Esophagus muscularis mucosa (tissue), 4 donors: Measurements from ENCODE around the gene PNKP. TPM values are rescaled to one million over a fixed set of nuclear protein-coding genes. Genes with fewer than 3 reads are reported as not detected.

Experiments used
- DNase-seq: peaks from one replicate; pipeline ENCODE4 v3.0.0-alpha.2; 2017; ENCODE audit errors: extremely low spot score
- H3K27ac ChIP-seq, 4 donors: fragments of 200-600 bp; sonication (generic); replicated peaks in 1 of 4; 1 replicate in 3 of 4; 2 replicates in 1 of 4; pipeline ENCODE4 v1.5.1; 2016 to 2019; ENCODE audit warnings: mild to moderate bottlenecking in 1 of 4
- H3K27me3 ChIP-seq, 4 donors: fragments of 200-600 bp; sonication (generic); one replicate each; pipeline versions ENCODE4 v1.5.1 to v1.6.0; 2016 to 2019
- H3K36me3 ChIP-seq, 4 donors: fragments of 200-600 bp; sonication (generic); one replicate each; pipeline ENCODE4 v1.5.1; 2016 to 2019
- H3K4me1 ChIP-seq, 4 donors: fragments of 200-600 bp; sonication (generic); one replicate each; pipeline ENCODE4 v1.5.1; 2016 to 2019
- H3K4me3 ChIP-seq, 4 donors: fragments of 200-600 bp; sonication (generic); 1 replicate in 2 of 4; 2 replicates in 2 of 4; pipeline ENCODE4 v1.5.1; 2016 to 2019; ENCODE audit warnings: mild to moderate bottlenecking in 4 of 4, moderate library complexity in 1 of 4
- H3K9me3 ChIP-seq, 4 donors: fragments of 200-600 bp; sonication (generic); 1 replicate in 3 of 4; 2 replicates in 1 of 4; pipeline ENCODE4 v1.5.1; 2016 to 2019
- CTCF ChIP-seq, 3 experiments: fragments of 200-600 bp in 2 of 3; fragments of 450-650 bp in 1 of 3; sonication (generic) in 2 of 3; IDR thresholded peaks; one replicate each; pipeline ENCODE4 v1.5.1; 2017 to 2019; ENCODE audit warnings: antibody characterized with exemption in 3 of 3, mild to moderate bottlenecking in 2 of 3, moderate library complexity in 1 of 3
- EP300 ChIP-seq: sonication (generic); formaldehyde crosslinking; IDR thresholded peaks from one replicate; pipeline ENCODE4 v1.6.1; 2017; ENCODE audit warnings: antibody characterized with exemption
- POLR2A ChIP-seq: fragments of 450-650 bp; IDR thresholded peaks from one replicate; pipeline ENCODE4 v1.6.1; 2017; ENCODE audit warnings: antibody characterized with exemption, moderate library complexity, mild to moderate bottlenecking, low read depth
- POLR2AphosphoS5 ChIP-seq, 2 donors: sonication (generic); formaldehyde crosslinking; IDR thresholded peaks; one replicate each; pipeline ENCODE4 v1.6.1; 2017; ENCODE audit warnings: antibody characterized with exemption in 2 of 2
- WGBS: methylation state at CpG from one replicate; pipeline ENCODE4 v1.1.5; 2018; 5-methylcytosine and 5-hydroxymethylcytosine counted together
- intact Hi-C: fragments of 100-400 bp; cut with DNase I; formaldehyde crosslinking; loops from one replicate; pipeline ENCODE4 v1.15.1; 2023
- total RNA-seq, 4 donors: library from RNA; depleted of rRNA; stranded (reverse); fragments of >200 nt; gene quantifications; one replicate each; pipeline versions ENCODE4 v1.1.0 to v1.2.1, GENCODE V29; 2016

PNKP gene
- total RNA-seq, 4 donors from 2014 or later = 21.4 to 43.7 (median 27.8) TPM

GRCh38 chr19:49836176-49837008 lies 31.0 kb downstream of the PNKP start:
- no peak for DNase-seq
- Histone ChIP-seq H3K4me1 (no peaks in the 10 kb centered on the region), H3K27ac (no peak overlapping the region), H3K27me3 (no peaks in the 10 kb centered on the region), H3K4me3 (no peak overlapping the region), H3K9me3 (no peaks in the 10 kb centered on the region), H3K36me3 (peaks cover 52 to 90% (median 88%) of the 10 kb centered on the region in 4 donors)
- no peak for TF ChIP-seq EP300
- TF ChIP-seq POLR2AphosphoS5 (IDR thresholded peaks at IDR 0.05) = no peak
- no peak for TF ChIP-seq CTCF (IDR thresholded peaks at IDR 0.05)
- no peak for TF ChIP-seq POLR2A
- 95% methylated on average over 12 of the region's 20 CpGs for WGBS
- intact Hi-C loops = no loop called here

- peaks cover 52 to 95% (median 93%) of the 10 kb centered on the region in 4 donors for H3K36me3 ChIP-seq
- TF ChIP-seq POLR2A (no peak), POLR2AphosphoS5 (IDR thresholded peaks at IDR 0.05) (no peak), CTCF (IDR thresholded peaks at IDR 0.05) (no peak), EP300 (no peak)
- no CpG with 5 or more reads among the region's 12 CpGs for WGBS
These were observed 31.8 kb downstream of the PNKP start for GRCh38 chr19:49835562-49835961.

GRCh38 chr19:49833599-49833998 lies 33.8 kb downstream of the PNKP start:
- TF ChIP-seq CTCF (IDR thresholded peaks at IDR 0.05) (no peak), POLR2AphosphoS5 (IDR thresholded peaks at IDR 0.05) (no peak), POLR2A (no peak), EP300 (no peak)
- no peak overlapping the region for H3K4me3 ChIP-seq
- H3K4me1 ChIP-seq = no peaks in the 10 kb centered on the region
- no peaks in the 10 kb centered on the region for H3K9me3 ChIP-seq
- H3K27me3 ChIP-seq = no peaks in the 10 kb centered on the region
- no peak for DNase-seq
- intact Hi-C loops = no loop called here
- WGBS = 83% methylated on average over 7 of the region's 7 CpGs
- no peak overlapping the region for H3K27ac ChIP-seq
- H3K36me3 ChIP-seq = peaks cover 52 to 100% (median 100%) of the 10 kb centered on the region in 4 donors

More at GRCh38 chr19:49835562-49835961, 31.8 kb downstream of the PNKP start:
- Histone ChIP-seq H3K27ac (no peak overlapping the region), H3K27me3 (no peaks in the 10 kb centered on the region), H3K4me3 (no peak overlapping the region), H3K4me1 (no peaks in the 10 kb centered on the region), H3K9me3 (no peaks in the 10 kb centered on the region)
- DNase-seq = no peak
- intact Hi-C loops = no loop called here

- H3K27me3 ChIP-seq = no peaks in the 10 kb centered on the region
- no peak overlapping the region for H3K4me3 ChIP-seq
- intact Hi-C loops = no loop called here
- no peaks in the 10 kb centered on the region for H3K4me1 ChIP-seq
- DNase-seq = no peak
- H3K27ac ChIP-seq = no peak overlapping the region
- H3K36me3 ChIP-seq = peaks cover 52 to 100% (median 98%) of the 10 kb centered on the region in 4 donors
- no peaks in the 10 kb centered on the region for H3K9me3 ChIP-seq
- TF ChIP-seq POLR2AphosphoS5 (IDR thresholded peaks at IDR 0.05) (no peak), CTCF (IDR thresholded peaks at IDR 0.05) (no peak), EP300 (no peak), POLR2A (no peak)
- WGBS = 73% methylated on average over 9 of the region's 9 CpGs
These were observed 34.8 kb downstream of the PNKP start for GRCh38 chr19:49832556-49832955.
